ENCODE data around the gene TPSB2.

TPSB2 gene

GRCh38 chr16:1180549-1181403 is 49.2 kb downstream of the TPSB2 start:
- no peak for DNase-seq

Measured in NCI-H1092 treated with DMSO at 0.1 percent for 48 hours (cell line).